Parathyroid adenoma (tissue), 2 donors: Measurements from ENCODE around the gene CABCOCO1.

Experiments
- H2AFZ ChIP-seq: fragments of 300-600 bp; sonication (generic); one replicate; pipeline ENCODE4 v1.7.0; 2017; ENCODE audit warnings: antibody characterized with exemption, mild to moderate bottlenecking
- H3K27ac ChIP-seq: fragments of 300-600 bp; sonication (generic); one replicate; pipeline ENCODE4 v1.7.0; 2017
- H3K27me3 ChIP-seq: fragments of 300-600 bp; sonication (generic); one replicate; pipeline ENCODE4 v1.7.0; 2017; ENCODE audit warnings: low read length; ENCODE audit not compliant: control insufficient read depth, insufficient read depth
- H3K36me3 ChIP-seq: fragments of 300-600 bp; sonication (generic); one replicate; pipeline ENCODE4 v1.7.0; 2017; ENCODE audit warnings: low read length; ENCODE audit not compliant: control insufficient read depth, insufficient read depth
- H3K4me1 ChIP-seq: fragments of 300-600 bp; sonication (generic); one replicate; pipeline ENCODE4 v1.7.0; 2017; ENCODE audit warnings: control low read depth
- H3K4me2 ChIP-seq: fragments of 300-600 bp; sonication (generic); one replicate; pipeline ENCODE4 v1.7.0; 2017; ENCODE audit warnings: low read length
- H3K4me3 ChIP-seq: fragments of 300-600 bp; sonication (generic); one replicate; pipeline ENCODE4 v1.7.0; 2017; ENCODE audit warnings: low read depth, low read length
- H3K79me2 ChIP-seq: fragments of 300-600 bp; sonication (generic); one replicate; pipeline ENCODE4 v1.7.0; 2017; ENCODE audit warnings: control low read depth
- H3K9ac ChIP-seq: fragments of 300-600 bp; sonication (generic); one replicate; pipeline ENCODE4 v1.7.0; 2017; ENCODE audit warnings: mild to moderate bottlenecking
- H3K9me3 ChIP-seq: fragments of 300-600 bp; sonication (generic); one replicate; pipeline ENCODE4 v1.7.0; 2017; ENCODE audit warnings: low read length; ENCODE audit not compliant: control insufficient read depth
- TF ChIP-seq, protein P1 (sequence below): fragments of 300-600 bp; sonication (generic); IDR thresholded peaks from one replicate; pipeline ENCODE4 v1.7.0; 2017; ENCODE audit warnings: antibody characterized with exemption, mild to moderate bottlenecking
- donor health status: primary hyperparathyroidism.

CABCOCO1 gene

DNA sequence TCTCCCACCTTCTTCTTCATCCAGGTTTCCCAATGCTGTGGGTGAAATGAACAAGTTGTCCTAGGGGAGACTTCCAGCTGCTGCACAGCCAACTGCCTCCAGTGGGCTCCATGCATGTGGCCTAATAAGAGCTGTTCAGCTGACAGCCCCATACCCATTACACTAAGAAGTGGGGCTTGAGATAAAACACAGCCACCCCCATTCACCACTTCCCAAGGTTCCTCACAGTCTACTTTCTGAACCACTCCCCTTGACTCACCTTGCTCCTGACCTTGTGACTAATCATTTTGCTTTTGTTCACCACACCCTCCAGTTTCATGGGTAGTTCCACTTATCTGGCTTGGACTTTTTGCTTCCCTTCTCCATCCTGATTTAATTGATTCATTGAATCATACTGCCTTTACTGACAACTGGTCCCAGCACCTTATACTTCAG is 119.3 kb downstream of the CABCOCO1 start:
- Histone ChIP-seq H3K27ac (no peak overlapping the region), H3K79me2 (no peaks in the 10 kb centered on the region), H3K27me3 (no peaks in the 10 kb centered on the region), H3K4me3 (no peak overlapping the region), H3K9ac (no peak overlapping the region), H3K4me2 (no peak overlapping the region), H3K9me3 (no peaks in the 10 kb centered on the region), H3K36me3 (no peaks in the 10 kb centered on the region), H3K4me1 (no peaks in the 10 kb centered on the region), H2AFZ (no peak overlapping the region)
- TF ChIP-seq, protein P1, sequence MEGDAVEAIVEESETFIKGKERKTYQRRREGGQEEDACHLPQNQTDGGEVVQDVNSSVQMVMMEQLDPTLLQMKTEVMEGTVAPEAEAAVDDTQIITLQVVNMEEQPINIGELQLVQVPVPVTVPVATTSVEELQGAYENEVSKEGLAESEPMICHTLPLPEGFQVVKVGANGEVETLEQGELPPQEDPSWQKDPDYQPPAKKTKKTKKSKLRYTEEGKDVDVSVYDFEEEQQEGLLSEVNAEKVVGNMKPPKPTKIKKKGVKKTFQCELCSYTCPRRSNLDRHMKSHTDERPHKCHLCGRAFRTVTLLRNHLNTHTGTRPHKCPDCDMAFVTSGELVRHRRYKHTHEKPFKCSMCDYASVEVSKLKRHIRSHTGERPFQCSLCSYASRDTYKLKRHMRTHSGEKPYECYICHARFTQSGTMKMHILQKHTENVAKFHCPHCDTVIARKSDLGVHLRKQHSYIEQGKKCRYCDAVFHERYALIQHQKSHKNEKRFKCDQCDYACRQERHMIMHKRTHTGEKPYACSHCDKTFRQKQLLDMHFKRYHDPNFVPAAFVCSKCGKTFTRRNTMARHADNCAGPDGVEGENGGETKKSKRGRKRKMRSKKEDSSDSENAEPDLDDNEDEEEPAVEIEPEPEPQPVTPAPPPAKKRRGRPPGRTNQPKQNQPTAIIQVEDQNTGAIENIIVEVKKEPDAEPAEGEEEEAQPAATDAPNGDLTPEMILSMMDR = no peak

DNA sequence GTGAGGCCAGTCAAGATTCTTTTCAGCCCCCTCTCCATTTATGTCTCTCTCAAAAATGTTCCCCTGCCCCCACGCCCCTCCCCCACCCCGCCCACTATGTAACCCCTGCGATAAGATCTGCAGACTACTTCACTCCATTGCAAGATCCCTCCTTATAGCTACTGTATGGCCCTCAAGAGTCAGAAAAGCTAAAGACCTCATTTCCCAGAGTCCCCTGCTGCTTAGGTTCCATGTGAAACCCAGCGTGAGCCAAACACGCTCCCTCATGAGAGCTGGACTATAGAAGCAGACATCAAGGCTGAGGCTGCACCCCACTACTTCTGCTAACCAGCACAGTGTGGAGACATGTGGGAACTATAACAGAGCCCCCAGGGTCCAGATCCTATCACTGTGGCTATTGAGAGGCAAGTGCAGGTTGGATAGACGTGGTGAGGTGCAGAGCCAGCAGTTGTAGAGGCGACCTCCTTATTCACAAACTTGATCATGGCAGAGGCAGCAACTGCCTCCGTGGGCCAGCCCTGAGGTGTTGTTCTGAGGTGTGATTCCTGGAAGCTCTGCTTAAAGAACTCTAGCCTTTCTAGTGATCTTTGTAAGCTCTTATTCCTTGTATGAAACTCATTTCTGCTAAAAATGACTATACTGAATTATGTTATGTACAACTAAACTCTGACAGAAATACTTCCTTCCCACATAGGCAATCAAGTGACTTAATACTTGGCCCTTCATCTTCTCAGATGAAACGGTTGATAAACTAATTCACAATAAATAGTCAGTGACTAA is 121.8 kb downstream of the CABCOCO1 start:
- H3K9me3 ChIP-seq = no peaks in the 10 kb centered on the region
- no peaks in the 10 kb centered on the region for H3K36me3 ChIP-seq
- H3K4me2 ChIP-seq = no peak overlapping the region
- H3K4me1 ChIP-seq = no peaks in the 10 kb centered on the region
- H3K79me2 ChIP-seq = no peaks in the 10 kb centered on the region
- no peak overlapping the region for H3K4me3 ChIP-seq
- no peak overlapping the region for H3K9ac ChIP-seq
- no peak overlapping the region for H2AFZ ChIP-seq
- H3K27ac ChIP-seq = no peak overlapping the region
- no peaks in the 10 kb centered on the region for H3K27me3 ChIP-seq
- TF ChIP-seq, protein P1 = no peak

DNA sequence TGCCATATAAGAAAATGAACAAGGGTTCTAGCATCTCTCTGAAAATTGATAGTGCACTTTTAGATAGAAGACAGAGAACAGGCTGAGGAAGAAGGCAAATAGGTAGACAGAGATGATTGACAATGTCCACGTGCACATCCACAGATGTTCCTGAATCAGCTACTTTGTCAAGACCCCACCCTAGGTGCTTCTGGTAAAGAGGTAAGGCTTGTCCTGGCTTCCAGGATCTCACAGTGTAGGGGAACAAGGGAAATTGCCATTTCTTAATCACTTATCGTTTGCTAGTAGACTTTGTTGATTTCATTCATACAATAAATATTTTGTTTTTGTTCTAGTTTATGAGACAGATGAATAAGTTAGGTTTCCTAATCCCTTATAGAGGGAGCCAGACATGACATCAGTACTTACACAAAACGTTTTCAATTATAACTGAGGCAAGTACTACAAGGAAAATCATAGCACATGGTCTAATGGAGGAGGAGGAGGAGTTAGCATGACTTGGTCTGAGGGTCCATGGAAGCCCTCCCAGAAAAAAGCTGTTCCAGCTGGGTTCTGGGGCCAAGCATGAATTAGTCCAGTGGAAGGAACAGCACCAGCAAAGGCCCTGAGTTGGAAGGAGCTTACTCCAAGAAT is 122.9 kb downstream of the CABCOCO1 start:
- Histone ChIP-seq H3K4me1 (no peaks in the 10 kb centered on the region), H3K4me3 (no peak overlapping the region), H3K9ac (no peak overlapping the region), H3K27me3 (no peaks in the 10 kb centered on the region), H3K79me2 (no peaks in the 10 kb centered on the region), H3K27ac (no peak overlapping the region), H3K9me3 (no peaks in the 10 kb centered on the region), H3K4me2 (no peak overlapping the region), H2AFZ (no peak overlapping the region), H3K36me3 (no peaks in the 10 kb centered on the region)
- TF ChIP-seq, protein P1 = no peak

DNA sequence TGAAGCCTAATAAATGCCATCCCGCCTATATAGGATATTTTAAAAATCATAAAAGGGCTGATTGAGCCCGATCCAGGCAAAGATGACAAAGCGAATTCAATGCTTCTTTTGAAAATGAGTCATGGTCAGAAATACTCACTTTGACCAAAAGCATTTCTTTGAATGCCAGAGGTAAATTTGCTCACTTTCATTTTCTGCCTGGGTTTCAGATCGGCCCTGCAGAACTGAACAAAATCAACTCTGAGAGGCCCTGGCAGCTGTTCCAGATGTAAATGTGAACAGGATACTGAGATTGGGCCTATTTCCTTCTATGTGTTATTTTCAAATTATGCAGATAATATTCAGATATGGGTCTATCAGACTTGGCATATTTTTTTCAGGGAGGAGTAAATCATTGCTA is 124.0 kb downstream of the CABCOCO1 start:
- Histone ChIP-seq H3K27ac (no peak overlapping the region), H3K36me3 (no peaks in the 10 kb centered on the region), H3K9me3 (no peaks in the 10 kb centered on the region), H3K27me3 (no peaks in the 10 kb centered on the region), H3K9ac (no peak overlapping the region), H3K79me2 (no peaks in the 10 kb centered on the region), H3K4me1 (no peaks in the 10 kb centered on the region), H3K4me2 (no peak overlapping the region), H3K4me3 (no peak overlapping the region), H2AFZ (no peak overlapping the region)
- TF ChIP-seq, protein P1 = no peak

DNA sequence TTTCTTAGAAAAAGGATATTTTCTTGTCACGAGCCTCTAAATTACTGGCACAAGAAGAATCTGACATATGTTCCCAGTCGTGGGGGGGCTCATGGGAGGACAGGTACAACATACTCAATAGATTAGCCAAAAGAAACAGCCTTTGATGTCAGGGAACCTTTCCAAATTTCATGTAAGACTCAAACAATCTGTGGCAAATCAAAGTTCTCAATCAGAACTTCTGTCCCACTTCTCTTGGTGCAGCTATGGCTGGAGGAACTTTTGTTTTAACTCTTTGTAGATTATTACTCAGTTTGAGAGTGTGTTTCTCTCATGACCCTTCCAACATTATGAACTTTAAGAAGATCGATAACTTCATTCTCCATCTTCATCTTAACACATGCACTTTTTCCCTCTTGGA is 124.4 kb downstream of the CABCOCO1 start:
- TF ChIP-seq, protein P1 = no peak
- H3K4me2 ChIP-seq = no peak overlapping the region
- no peaks in the 10 kb centered on the region for H3K27me3 ChIP-seq
- H3K4me1 ChIP-seq = no peaks in the 10 kb centered on the region
- H3K4me3 ChIP-seq = no peak overlapping the region
- no peaks in the 10 kb centered on the region for H3K36me3 ChIP-seq
- no peaks in the 10 kb centered on the region for H3K9me3 ChIP-seq
- no peak overlapping the region for H2AFZ ChIP-seq
- no peak overlapping the region for H3K9ac ChIP-seq
- H3K27ac ChIP-seq = no peak overlapping the region
- no peaks in the 10 kb centered on the region for H3K79me2 ChIP-seq
